ENCODE data around the gene SEC61A2.
"Not testable (repeated sequence)": the region's sequence is repeated elsewhere in the genome, so short reads cannot be mapped to it uniquely, and the experiment has no call there.

The SEC61A2 gene

DNA sequence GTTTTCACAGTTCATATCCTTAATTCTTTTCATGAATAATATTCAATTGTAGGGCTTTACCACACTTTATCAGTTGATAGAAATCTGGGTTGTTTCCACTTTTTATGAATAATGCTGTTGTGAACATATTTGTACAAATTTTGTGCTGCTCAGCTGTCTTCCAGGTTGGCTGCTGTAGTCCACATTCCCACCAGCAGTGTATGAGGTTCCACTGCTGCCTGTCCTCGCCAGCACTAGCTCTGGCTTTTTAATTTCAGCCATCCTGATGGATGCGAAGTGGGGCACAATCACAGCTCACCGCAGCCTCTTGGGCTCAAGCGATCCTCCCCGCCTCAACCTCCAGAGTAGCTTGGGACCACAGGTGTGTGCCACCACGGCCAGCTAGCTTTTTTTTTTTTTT, 33.5 kb downstream of the SEC61A2 start:
- no peak for DNase-seq

- no peak for DNase-seq
These were observed 34.6 kb downstream of the SEC61A2 start for GRCh38 chr10:12164085-12164484.

- peak in 1 of 2 donors; percentile 18 for DNase-seq
These were observed 35.6 kb downstream of the SEC61A2 start for GRCh38 chr10:12165036-12165435.

DNA sequence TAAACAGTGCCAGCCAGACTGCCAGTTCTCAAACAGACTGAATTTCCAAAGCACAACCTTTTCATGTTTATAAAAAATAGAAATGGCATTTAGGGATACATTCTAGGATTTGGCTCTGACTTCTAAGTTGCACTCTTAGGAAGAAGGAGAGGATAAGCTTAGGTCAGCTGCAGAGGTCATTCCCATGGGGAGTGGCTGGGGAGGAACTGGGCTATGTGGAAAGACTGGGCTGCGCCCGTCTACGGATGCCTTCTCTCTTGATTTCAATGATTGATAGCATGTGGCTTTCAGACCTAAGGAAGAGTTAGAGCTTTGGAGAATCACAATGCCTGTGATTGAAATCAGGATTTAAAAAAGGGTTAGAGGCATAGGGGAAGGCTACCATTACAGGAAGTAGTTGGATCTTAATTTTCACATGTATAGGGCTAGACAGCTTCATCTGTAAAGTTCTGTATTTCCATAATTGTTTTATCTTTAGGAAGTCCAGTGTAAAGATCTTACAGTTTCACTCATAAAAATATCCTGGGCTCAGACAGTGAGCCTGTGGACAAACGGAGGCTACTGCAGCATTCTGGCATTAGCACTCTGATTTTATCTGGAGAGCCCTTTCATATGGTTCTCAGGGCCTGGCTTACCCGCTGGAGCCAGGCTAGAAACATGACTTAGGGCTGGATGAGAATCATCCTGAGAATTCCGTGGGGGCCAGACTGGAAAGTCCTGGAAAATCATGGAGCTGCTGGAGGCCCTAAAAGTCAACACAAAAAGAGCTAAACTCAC, 36.7 kb downstream of the SEC61A2 start:
- DNase-seq: no peak

- not testable (repeated sequence) for DNase-seq
These were observed 42.0 kb downstream of the SEC61A2 start for GRCh38 chr10:12171512-12171911.

DNA sequence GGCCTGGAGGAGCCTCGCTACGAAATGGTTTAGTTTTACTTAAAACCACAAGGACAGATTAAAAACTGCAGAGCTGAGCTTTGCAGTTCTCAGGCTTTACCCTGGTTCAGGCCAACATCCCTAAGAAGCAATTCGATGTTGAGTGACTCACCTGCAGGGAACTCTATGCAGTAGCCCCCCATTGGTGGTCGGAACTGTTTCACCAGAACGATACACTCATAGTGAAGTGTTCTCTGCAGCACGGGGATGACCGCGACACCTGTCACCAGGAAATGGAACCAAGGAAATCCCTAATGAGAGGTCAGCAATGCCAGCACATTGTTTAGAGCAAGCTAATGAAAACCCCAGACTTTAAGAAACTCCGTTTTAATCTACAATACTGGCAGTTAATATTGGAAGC, 48.2 kb downstream of the SEC61A2 start:
- DNase-seq: no peak

GRCh38 chr10:12179606-12180170, 50.2 kb downstream of the SEC61A2 start:
- DNase-seq: no peak

GRCh38 chr10:12180221-12180974, 50.9 kb downstream of the SEC61A2 start:
- DNase-seq: no peak

GRCh38 chr10:12181065-12181775, 51.7 kb downstream of the SEC61A2 start:
- no peak for DNase-seq

DNA sequence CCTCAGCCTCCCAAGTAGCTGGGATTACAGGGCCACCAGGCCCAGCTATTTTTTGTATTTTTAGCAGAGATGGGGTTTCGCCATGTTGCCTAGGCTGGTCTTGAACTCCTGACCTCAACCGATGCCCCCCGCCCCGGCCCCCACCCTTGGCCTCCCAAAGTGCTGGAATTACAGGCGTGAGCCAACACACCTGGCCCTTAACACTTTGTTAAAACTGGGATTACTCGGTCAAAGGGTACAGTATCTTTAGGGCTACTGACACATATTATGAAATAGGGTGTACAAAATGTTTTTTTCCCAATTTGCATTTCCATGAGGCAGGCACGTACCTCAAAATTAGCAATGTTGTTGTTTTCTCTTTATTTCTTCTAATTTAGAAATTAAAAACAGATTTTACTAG, 54.7 kb downstream of the SEC61A2 start:
- no peak for DNase-seq

DNA sequence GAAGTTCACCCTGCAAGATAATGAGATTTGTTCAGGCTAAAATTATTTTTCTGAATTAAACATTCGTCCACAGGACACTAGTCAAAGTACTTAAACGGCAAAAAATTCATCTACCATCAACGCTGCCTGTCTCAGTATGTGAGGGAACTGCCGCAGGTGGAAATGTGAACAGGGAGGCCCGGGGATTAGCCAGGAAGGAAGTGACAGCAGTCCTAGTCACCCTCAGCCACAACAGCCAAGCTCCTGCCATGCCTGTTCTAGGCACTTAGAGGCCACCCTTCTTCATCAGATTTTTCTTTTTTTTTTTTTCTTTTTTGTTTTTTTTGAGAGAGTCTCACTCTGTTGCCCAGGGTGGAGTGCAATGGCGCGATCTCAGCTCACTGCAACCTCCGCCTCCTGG, 56.8 kb downstream of the SEC61A2 start:
- no peak for DNase-seq

- DNase-seq: no peak
These were observed 57.9 kb downstream of the SEC61A2 start for GRCh38 chr10:12187321-12187905.

- no peak for DNase-seq
These were observed 59.2 kb downstream of the SEC61A2 start for GRCh38 chr10:12188656-12189055.

GRCh38 chr10:12189426-12189825, 59.9 kb downstream of the SEC61A2 start:
- no peak for DNase-seq

DNA sequence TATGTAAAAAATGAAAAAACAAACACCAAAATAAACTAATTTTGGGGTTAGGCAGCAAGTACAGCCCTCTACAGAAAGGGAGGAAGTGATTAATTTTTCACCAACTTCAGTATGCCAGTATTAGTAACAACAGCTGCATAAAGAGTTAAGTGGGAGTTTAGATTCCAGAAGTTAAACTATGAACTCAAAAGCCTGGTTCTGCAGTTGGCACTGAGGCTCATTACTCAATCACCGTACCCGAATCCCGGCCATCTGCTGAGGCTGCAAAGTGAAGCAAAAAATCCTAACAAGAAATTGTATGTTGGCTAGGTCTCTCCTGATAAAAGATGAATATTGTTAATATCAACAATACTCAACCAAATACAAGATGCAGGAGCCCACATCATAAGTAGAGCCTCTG, 62.2 kb downstream of the SEC61A2 start:
- DNase-seq: no peak

- DNase-seq: no peak
These were observed 63.7 kb downstream of the SEC61A2 start for GRCh38 chr10:12193193-12193592.

GRCh38 chr10:12194752-12195271, 65.3 kb downstream of the SEC61A2 start:
- no peak for DNase-seq

DNA sequence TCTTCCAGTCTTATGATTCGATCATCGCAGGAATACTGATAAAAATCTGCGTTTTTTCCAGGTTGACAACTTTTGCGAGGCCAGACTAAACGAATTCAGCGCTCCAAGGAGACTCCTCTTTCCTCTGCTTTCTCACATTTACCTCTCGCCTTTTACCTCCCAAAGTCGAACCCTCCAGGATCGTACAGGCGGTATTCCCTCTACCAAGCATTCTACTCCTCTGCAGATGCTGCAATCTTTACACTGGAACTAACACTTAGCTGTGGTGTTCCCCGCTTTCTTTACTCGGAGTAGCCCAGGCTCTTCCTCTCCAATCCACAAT, 65.8 kb downstream of the SEC61A2 start:
- peak in 1 of 2 donors; percentile 58 for DNase-seq

- DNase-seq: peak; percentile 89 to 96
These were observed 66.4 kb downstream of the SEC61A2 start, which contains the start of the genes CDC123 and NUDT5 for GRCh38 chr10:12195603-12196506. TSS of gene CDC123 (plus strand) at chr10:12196188. CDS start at chr10:12196246, 58 bp downstream. TSS of gene NUDT5 (minus strand) at chr10:12195891. CDS start at chr10:12186291, 9,600 bp downstream.

DNA sequence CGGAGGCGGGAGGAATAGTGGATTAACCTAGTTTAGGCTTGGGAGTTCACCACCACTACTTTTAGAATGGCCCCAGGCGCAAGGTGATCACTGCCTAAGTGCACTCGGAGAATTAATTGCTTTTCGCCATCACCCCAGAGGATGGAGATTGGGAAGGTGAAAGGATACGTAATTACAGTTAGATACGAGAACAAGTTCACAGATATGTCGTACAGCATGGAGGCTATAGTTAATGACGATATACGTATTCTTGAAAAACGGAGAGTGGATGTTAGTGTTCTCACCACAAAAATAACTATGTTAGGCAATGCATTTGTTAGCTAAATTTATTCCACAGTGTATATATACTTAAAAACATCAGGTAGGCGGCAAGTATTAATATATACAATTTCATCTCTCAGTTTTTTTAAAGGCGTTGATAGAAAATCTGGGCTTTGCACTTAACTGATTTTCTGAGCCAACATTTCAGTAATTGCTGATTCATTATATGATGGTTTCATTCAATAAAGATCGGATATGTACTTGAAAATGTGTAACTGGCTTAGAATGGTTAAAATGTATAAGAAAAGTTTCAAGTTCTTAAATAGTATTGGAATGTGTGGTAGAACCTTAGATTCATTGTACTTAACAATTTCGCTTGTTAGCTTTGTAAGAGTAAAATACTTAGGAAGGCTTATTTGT, 67.2 kb downstream of the SEC61A2 start:
- DNase-seq: no peak

DNA sequence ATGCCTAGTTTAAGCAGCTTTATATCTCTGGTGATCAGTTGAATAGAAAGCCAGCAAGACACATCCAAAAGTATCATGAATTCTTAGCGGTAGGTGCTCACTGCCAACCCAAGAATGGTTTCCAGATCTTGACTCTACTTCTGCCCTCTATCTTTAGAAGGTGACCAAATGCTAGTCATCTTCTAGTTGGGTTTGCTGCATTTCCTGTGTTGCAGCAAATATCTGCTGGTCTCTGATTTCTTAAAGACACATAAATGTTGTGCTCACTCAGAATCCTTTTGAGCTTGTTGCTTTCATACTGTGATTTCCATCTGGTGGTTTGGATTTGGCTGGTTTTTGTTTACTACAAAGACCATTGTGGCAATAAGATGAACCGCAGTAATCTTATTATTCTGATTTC, 68.7 kb downstream of the SEC61A2 start:
- no peak for DNase-seq
